Activated CD4-positive, alpha-beta memory T cell treated with anti-CD3 and anti-CD28 coated beads, Interleukin-2, amount 10 ng/mL, durations not matched to agents 7 days and 5 days (primary cell): ENCODE data around the gene TSPYL6. TPM values are rescaled to one million over a fixed set of nuclear protein-coding genes. Genes with fewer than 3 reads are reported as not detected.
"Not testable (repeated sequence)": the region's sequence is repeated elsewhere in the genome, so short reads cannot be mapped to it uniquely, and the experiment has no call there.

Experiments used
- CTCF ChIA-PET: fragments of 350-600 bp; sonication (Branson Sonifier 250); formaldehyde crosslinking; loops from one replicate; lab custom pipeline; 2021; ENCODE audit warnings: antibody characterized with exemption, inconsistent platforms; lab: Charles Lee
- POLR2A ChIA-PET: fragments of 350-600 bp; sonication (Branson Sonifier 250); formaldehyde crosslinking; loops from one replicate; lab custom pipeline; 2021; ENCODE audit warnings: antibody characterized with exemption; lab: Charles Lee
- DNase-seq: peaks from one replicate; pipeline ENCODE4 v3.0.0-alpha.2; 2020
- H3K27ac Mint-ChIP-seq: one replicate; pipeline ENCODE4 v1.8.0; 2021; ENCODE audit warnings: mild to moderate bottlenecking, mixed read lengths
- H3K27me3 Mint-ChIP-seq: one replicate; pipeline ENCODE4 v1.8.0; 2021; ENCODE audit warnings: mixed read lengths
- H3K36me3 Mint-ChIP-seq: one replicate; pipeline ENCODE4 v1.8.0; 2021; ENCODE audit warnings: low read depth, mixed read lengths
- H3K4me1 Mint-ChIP-seq: one replicate; pipeline ENCODE4 v1.8.0; 2021; ENCODE audit warnings: mixed read lengths
- H3K4me3 Mint-ChIP-seq: one replicate; pipeline ENCODE4 v1.8.0; 2021; ENCODE audit warnings: mild to moderate bottlenecking, mixed read lengths
- H3K9me3 Mint-ChIP-seq: one replicate; pipeline ENCODE4 v1.8.0; 2021; ENCODE audit warnings: mixed read lengths
- total RNA-seq, 2 experiments: library from RNA; stranded (reverse); gene quantifications; one replicate each; pipeline ENCODE4 v1.2.3, GENCODE V29; 2021

The TSPYL6 gene
- total RNA-seq, 2 experiments from 2014 or later: not detected

DNA sequence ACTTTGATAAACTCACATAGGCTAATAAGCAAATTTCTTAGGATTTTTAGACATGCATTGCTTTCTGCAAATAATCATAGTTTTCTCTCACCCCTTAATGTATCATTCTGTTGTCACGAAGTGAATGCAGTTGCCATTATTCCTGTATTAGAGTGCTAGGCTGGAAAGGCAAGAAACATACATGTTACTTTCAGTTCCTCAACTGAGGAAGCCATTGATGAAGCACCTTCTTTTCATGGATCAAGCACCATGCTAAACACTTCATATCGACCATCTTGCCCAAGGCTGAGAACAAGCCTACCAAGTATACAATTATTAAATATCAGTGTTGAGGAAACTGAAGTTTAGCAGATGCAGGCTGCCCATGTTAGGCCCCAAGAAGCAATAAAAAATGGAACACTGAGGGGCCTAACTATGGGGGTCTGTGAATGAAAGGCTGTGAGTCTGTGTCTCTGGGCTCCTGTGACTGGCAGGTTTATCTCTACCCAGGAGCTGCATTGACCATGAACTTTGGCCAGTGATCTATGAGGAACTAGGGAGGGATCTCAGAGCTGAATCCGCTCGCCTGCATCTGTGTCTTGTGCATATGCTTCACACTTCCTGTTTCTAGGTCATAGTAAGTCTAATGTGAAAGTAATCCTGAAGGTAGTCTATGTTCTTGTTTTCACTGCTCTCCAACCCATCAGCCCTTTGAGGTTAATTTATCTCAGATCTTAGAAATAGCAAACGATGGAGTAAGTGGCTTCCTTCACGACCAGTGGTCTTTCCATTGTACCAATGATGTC is 16.0 kb upstream of the TSPYL6 start:
- CTCF ChIA-PET: no interaction called here

DNA sequence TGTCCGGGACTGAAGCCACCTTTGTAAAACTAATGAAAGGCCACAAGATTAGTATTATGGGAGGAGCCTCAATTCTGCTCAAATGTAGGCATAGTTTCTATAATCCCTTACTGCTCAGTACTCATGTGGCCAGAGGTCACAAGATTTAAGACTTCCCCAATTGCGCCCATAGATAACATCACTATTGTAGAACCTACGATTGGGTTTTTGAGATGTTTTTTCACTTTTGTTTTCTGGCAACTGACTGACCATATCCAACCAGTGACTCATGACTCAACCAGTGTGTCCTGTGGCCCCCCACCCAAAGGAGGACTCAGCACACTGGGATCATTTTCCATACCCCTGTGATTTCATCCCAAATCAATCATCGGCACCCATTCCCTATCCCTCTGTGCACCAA is 15.2 kb upstream of the TSPYL6 start:
- Mint-ChIP-seq H3K9me3 (peaks cover 2% of the 10 kb centered on the region), H3K36me3 (peaks cover 2% of the 10 kb centered on the region), H3K4me3 (no peak overlapping the region), H3K4me1 (peaks cover 8% of the 10 kb centered on the region), H3K27me3 (no peaks in the 10 kb centered on the region), H3K27ac (no peak overlapping the region)
- DNase-seq: no peak
- ChIA-PET POLR2A (no interaction called here), CTCF (no interaction called here)

More for the DNA sequence above, 16.0 kb upstream of the TSPYL6 start:
- peaks cover 2% of the 10 kb centered on the region for H3K36me3 Mint-ChIP-seq
- peaks cover 8% of the 10 kb centered on the region for H3K4me1 Mint-ChIP-seq
- H3K4me3 Mint-ChIP-seq: no peak overlapping the region
- H3K27ac Mint-ChIP-seq: no peak overlapping the region
- POLR2A ChIA-PET: no interaction called here
- H3K9me3 Mint-ChIP-seq: peaks cover 2% of the 10 kb centered on the region
- no peak for DNase-seq
- no peaks in the 10 kb centered on the region for H3K27me3 Mint-ChIP-seq

DNA sequence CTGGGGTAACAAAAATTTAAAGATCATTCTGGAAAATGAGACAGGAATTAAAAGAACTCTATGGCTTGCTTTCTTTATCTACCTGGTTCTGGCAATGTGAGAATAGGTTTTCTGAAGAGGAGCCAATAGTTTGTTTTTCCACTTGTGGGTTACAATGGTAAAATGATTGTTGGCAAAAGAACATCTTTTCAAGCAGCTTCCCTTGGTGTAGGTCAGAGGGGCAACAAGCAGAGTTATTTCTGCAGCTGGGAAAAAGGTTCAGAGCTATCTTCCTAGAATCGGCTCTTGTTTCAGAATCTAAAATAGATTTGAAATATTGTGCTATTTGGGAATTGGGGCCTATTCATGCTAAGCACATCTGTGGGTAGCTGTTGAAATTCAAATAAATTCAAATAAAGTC is 11.5 kb upstream of the TSPYL6 start:
- Mint-ChIP-seq H3K27ac (no peak overlapping the region), H3K27me3 (no peaks in the 10 kb centered on the region), H3K4me3 (no peak overlapping the region), H3K4me1 (peaks cover 6% of the 10 kb centered on the region), H3K36me3 (no peaks in the 10 kb centered on the region), H3K9me3 (peaks cover 7% of the 10 kb centered on the region)
- ChIA-PET POLR2A (interaction anchor here (0.7 kb wide), 1 partner anchor 9 kb away, joined by 3 read pairs; no protein-coding TSS in a partner anchor), CTCF (interaction anchor here (0.5 kb wide), 1 partner anchor 112 kb away, joined by 3 read pairs; no protein-coding TSS in a partner anchor)
- DNase-seq: no peak

DNA sequence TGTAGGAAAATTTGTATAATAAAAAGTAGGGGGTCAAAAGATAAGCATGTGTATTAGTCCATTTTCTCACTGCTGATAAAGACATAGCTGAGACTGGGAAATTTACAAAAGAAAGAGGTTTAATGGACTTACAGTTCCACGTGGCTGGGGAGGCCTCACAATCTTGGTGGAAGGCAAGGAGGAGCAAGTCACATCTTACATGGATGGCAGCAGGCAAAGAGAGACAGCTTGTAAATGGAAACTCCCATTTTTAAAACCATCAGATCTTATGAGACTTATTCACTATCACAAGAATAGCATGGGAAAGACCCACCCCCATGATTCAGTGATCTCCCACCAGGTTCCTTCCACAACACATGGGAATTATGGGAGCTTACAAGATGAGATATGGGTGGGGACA is 9.1 kb upstream of the TSPYL6 start:
- H3K27ac Mint-ChIP-seq, H3K9me3 Mint-ChIP-seq, H3K27me3 Mint-ChIP-seq, DNase-seq, H3K36me3 Mint-ChIP-seq, POLR2A ChIA-PET, H3K4me1 Mint-ChIP-seq, H3K4me3 Mint-ChIP-seq: not testable (repeated sequence)
- CTCF ChIA-PET: interaction anchor here (0.6 kb wide), 1 partner anchor 360 kb away, joined by 3 read pairs; no protein-coding TSS in a partner anchor

DNA sequence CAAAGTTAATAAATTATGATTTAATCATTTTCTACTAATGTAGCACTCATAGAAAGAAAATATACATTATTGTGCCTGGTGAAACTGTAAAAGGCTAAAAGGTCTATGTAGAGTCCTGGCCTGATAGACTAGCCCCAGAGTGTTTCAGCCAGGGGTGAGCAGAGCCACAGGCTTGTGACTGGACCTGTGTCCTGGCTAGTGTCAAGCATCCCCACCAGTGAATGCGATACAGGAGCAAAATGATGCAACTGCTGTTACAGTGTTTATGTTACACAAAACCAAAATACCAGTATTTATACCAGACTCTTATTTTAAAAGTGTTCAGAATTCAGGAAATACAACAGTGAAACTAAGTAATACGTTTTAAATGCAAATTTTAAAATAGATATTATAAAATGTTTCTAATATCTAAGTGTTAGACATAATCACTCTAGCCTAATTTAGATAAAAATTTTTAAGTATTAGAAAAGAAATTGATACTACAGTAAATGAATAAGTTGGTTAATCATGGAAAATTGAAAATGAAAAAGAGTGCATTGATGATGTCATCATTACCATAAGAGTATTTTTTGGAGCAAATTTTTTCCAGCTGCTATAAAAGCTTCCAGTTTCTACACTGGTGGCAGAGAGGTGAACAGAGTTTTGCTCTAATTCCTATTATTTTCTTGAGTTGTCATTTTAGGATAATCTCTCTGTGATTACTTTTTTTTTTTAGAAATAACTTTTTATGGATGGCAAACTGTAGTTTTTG is 6.2 kb upstream of the TSPYL6 start:
- ChIA-PET CTCF (no interaction called here), POLR2A (no interaction called here)
- no peak overlapping the region for H3K27ac Mint-ChIP-seq
- no peaks in the 10 kb centered on the region for H3K36me3 Mint-ChIP-seq
- H3K9me3 Mint-ChIP-seq: peaks cover 7% of the 10 kb centered on the region
- H3K4me1 Mint-ChIP-seq: no peaks in the 10 kb centered on the region
- no peaks in the 10 kb centered on the region for H3K27me3 Mint-ChIP-seq
- H3K4me3 Mint-ChIP-seq: no peak overlapping the region
- no peak for DNase-seq

DNA sequence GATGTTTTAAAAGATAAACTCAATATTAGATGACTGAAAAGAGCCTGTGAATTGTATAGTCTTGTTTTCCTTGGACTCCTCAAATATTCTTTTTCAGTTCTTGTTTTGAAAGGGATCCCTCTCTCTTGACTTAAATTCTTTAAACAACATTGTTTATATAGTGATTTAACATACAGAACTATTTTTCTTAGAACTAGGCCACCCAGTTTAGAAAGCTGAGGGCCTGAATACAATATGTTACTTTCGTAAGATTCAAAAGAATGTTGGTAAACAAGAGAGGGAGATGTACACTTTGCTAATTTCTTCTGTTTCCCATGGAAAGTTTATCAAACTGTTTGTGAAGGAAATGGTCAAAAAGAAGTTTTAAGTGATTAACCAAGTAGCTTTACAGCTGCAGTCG is 5.5 kb upstream of the TSPYL6 start:
- no peak for DNase-seq
- Mint-ChIP-seq H3K36me3 (no peaks in the 10 kb centered on the region), H3K4me3 (no peak overlapping the region), H3K27me3 (no peaks in the 10 kb centered on the region), H3K27ac (no peak overlapping the region), H3K9me3 (peaks cover 7% of the 10 kb centered on the region), H3K4me1 (no peaks in the 10 kb centered on the region)
- ChIA-PET POLR2A (no interaction called here), CTCF (no interaction called here)

DNA sequence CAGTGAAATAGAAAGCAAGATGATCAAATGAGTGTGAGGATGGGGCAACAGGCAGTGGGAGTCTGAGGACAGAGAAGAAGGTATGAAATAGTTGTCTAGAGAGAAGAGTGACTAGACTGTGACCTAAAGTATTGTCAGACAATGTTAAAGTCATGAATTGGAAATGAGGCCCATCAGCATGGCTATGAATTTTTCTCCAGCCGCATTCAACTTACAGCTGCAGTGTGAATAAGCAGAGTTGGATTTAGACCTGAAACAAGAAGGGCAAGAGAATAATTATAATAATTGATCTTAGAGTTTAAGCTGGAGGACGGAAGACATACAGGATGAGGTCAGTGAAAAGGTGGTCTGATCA is 4.2 kb upstream of the TSPYL6 start:
- ChIA-PET CTCF (no interaction called here), POLR2A (no interaction called here)
- no peaks in the 10 kb centered on the region for H3K4me1 Mint-ChIP-seq
- peaks cover 7% of the 10 kb centered on the region for H3K9me3 Mint-ChIP-seq
- no peak overlapping the region for H3K4me3 Mint-ChIP-seq
- no peaks in the 10 kb centered on the region for H3K27me3 Mint-ChIP-seq
- H3K36me3 Mint-ChIP-seq: no peaks in the 10 kb centered on the region
- DNase-seq: no peak
- H3K27ac Mint-ChIP-seq: no peak overlapping the region

DNA sequence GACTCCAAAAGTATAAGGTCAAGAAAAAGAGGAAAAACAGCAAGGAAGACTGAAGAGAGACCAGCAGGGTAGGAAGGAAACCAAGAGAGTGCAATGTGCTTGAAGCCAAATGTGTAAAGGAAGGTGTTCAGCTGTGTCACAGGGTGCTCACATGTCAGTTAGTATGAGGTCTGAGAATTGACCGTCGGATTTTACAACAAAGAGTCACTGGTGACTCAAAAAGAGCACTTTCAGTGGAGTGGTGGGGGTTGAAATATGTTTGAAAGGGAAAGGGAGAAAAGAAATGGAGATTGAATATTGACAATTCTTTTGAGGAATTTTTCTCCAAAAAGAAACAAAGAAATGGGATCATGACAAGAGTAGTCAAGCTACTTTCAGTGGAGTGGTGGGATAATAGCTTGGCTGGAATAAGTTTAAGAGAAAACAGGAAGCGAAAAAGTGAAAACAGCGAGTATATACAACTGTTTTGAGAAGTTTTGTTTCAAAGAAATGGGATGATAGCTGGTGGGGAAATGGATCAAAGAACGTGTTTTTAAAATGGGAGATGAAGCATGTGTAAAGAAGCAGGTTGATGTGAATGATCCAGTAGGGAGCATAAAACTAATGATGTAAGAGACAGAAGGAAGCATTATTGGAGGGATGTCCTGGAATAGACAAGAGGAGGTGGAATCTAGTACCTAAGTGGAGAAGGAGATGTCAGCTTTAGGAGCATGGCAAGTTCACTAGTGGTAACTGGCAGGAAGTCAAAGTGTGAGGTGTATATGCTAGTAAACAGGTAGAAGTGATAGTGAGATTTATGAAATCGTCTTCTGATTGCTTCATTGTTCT is 3.6 kb upstream of the TSPYL6 start:
- no peaks in the 10 kb centered on the region for H3K4me1 Mint-ChIP-seq
- CTCF ChIA-PET: no interaction called here
- no peaks in the 10 kb centered on the region for H3K36me3 Mint-ChIP-seq
- POLR2A ChIA-PET: no interaction called here
- DNase-seq: no peak
- no peaks in the 10 kb centered on the region for H3K27me3 Mint-ChIP-seq
- no peak overlapping the region for H3K4me3 Mint-ChIP-seq
- peaks cover 2% of the 10 kb centered on the region for H3K9me3 Mint-ChIP-seq
- H3K27ac Mint-ChIP-seq: no peak overlapping the region

DNA sequence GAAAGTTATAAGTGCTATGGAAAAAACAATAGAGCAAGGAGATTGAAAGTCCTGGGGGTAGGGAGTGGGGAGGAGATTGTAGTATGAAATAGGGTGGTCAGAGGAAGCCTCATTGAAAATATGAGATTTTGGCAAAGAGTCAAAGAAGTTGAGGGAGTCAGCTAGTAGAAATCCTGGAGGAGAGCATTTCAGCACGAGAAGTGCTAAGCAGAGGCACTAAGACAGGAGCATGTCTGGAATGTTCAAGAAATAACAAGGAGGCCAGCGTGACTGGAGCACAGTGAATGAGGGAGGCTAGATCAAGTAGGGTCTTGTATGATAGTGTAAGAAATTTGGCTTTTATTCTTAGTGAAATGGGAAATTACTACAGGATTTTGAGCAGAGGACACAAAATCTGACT is 2.1 kb upstream of the TSPYL6 start:
- Mint-ChIP-seq H3K27me3 (no peaks in the 10 kb centered on the region), H3K27ac (no peak overlapping the region), H3K9me3 (no peaks in the 10 kb centered on the region), H3K4me3 (no peak overlapping the region), H3K36me3 (no peaks in the 10 kb centered on the region), H3K4me1 (no peaks in the 10 kb centered on the region)
- CTCF ChIA-PET: no interaction called here
- DNase-seq: no peak
- POLR2A ChIA-PET: interaction anchor here (1.0 kb wide), 1 partner anchor 9 kb away, joined by 3 read pairs; no protein-coding TSS in a partner anchor

DNA sequence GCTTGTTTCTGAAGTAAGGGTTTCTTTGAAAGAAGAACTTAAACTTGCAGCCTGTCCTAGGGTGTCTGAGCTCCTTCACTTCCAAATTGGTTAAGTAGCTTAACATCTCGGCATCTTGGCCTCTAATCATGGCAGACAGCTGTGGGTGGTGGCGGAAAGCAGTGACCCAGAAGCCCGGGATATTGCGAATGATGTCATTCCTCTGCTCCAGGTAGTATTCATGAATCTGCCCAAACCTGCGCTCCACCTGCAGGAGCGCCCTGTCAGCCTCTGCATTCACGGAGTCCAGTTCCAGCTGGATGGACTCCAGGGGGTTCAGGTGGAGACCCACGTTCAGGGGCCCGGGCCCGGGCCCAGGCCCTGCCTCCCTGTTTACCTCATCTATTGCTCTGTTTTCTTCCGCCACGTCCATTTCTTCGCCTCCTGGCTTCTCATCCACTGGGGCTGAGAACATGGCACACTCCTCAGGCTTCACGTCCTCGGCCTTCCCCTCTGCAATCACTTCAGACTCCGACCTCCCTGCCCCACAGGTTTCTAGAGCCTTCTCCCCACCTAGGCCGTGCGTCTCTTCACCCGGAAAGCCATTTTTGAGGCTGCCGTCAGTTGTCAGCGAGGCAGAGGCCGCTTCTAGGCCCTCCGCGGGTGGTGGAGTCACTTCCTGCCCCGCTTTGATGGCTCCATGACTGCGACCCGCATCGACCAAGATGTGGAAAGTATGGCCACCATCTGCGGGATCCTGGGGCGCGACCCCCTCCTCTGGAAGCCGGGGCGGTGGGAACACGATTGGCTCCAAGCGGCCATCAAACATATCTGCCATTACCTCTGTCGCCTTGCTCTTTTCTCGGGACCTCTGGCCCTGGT is 569 bp downstream of the TSPYL6 start:
- H3K9me3 Mint-ChIP-seq: no peaks in the 10 kb centered on the region
- no peak overlapping the region for H3K4me3 Mint-ChIP-seq
- DNase-seq: no peak
- no peaks in the 10 kb centered on the region for H3K4me1 Mint-ChIP-seq
- no peak overlapping the region for H3K27ac Mint-ChIP-seq
- CTCF ChIA-PET: no interaction called here
- H3K27me3 Mint-ChIP-seq: no peaks in the 10 kb centered on the region
- POLR2A ChIA-PET: no interaction called here
- H3K36me3 Mint-ChIP-seq: peaks cover 3% of the 10 kb centered on the region

DNA sequence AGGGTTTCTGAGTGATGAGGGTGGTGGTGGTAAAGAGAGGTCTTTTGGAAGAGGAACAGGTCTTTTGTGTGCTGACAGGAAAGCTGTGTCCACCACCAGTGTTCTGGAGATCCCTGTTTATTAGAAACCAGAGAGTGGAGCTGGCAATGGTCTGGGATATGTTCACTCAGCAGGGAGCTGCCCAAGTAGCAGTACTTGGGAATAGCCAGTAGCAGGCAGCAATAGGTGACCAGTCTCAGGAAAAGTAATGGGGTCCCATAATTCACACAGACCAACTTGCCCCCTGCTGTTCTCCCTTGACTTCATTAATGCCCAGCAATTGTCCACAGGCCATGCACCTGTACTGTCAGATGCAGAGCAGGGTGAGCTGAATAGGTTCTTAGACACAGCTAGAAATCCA is 1.8 kb downstream of the TSPYL6 start:
- Mint-ChIP-seq H3K9me3 (no peaks in the 10 kb centered on the region), H3K27me3 (no peaks in the 10 kb centered on the region), H3K4me1 (no peaks in the 10 kb centered on the region), H3K36me3 (peaks cover 3% of the 10 kb centered on the region), H3K27ac (no peak overlapping the region), H3K4me3 (no peak overlapping the region)
- POLR2A ChIA-PET: interaction anchor here (0.6 kb wide), 1 partner anchor 1005 kb away, joined by 3 read pairs; no protein-coding TSS in a partner anchor
- no peak for DNase-seq
- CTCF ChIA-PET: no interaction called here

DNA sequence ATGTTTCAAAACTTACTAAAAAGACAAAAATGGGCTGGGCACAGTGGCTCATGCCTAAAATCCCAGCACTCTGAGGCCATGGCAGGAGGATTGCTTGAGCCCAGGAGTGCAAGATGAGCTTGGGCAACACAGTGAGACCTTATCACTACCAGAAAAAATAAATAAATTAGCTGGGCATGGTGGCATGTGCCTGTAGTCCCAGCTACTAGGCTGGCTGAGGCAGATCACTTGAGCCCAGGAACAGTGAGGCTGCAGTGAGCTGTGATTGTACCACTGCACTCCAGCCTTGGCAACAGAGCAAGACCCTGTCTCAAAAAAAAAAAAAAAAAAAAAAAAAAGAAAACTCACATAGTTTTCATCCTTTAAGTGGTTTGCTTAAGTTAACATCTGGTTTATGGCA is 6.4 kb downstream of the TSPYL6 start:
- Mint-ChIP-seq H3K27ac (no peak overlapping the region), H3K27me3 (no peaks in the 10 kb centered on the region), H3K4me1 (no peaks in the 10 kb centered on the region), H3K36me3 (peaks cover 3% of the 10 kb centered on the region), H3K9me3 (no peaks in the 10 kb centered on the region), H3K4me3 (no peak overlapping the region)
- ChIA-PET POLR2A (no interaction called here), CTCF (no interaction called here)
- no peak for DNase-seq
